Muscle of arm (tissue), 14 donors: ENCODE data around the gene CORO6. TPM values are rescaled to one million over a fixed set of nuclear protein-coding genes. Genes with fewer than 3 reads are reported as not detected.
"Not testable (repeated sequence)": the region's sequence is repeated elsewhere in the genome, so short reads cannot be mapped to it uniquely, and the experiment has no call there.

Source experiments
- DNase-seq: peaks from one replicate; pipeline ENCODE4 v3.0.0-alpha.2; 2013
- long read RNA-seq, 11 donors: transcript quantifications; one replicate each; lab custom pipeline, GENCODE V29; 2026
- polyA plus RNA-seq, 12 donors: library from polyadenylated mRNA; unstranded; fragments of 120-200 nt; gene quantifications; one replicate each; pipeline ENCODE4 v1.2.1, GENCODE V29; 2013; ENCODE audit not compliant: insufficient read length in 12 of 12

The CORO6 gene
- polyA plus RNA-seq = 10 to 100 TPM in 11 of 12 donors, not detected in 1; 31.3 to 92.4 (median 71.1) TPM
- long read RNA-seq, donor 1, partial matches to known transcripts = 0 of 1 reads
- long read RNA-seq, donor 1, other reads (novel, unspliced or antisense) = 0 of 1 reads
- long read RNA-seq, donor 2, partial matches to known transcripts = 0 of 8 reads
- long read RNA-seq, donor 2, other reads (novel, unspliced or antisense) = 6 of 8 reads
- long read RNA-seq, donor 3, partial matches to known transcripts = 0 of 4 reads
- long read RNA-seq, donor 3, other reads (novel, unspliced or antisense) = 0 of 4 reads
- long read RNA-seq, donor 4 = 0 reads
- long read RNA-seq, donor 5, transcript CORO6-207 (5 exons, 868 nt) = major isoform, 9 of 29 reads
- long read RNA-seq, donor 5, partial matches to known transcripts = 5 of 29 reads
- long read RNA-seq, donor 5, other reads (novel, unspliced or antisense) = 14 of 29 reads
- long read RNA-seq, donor 6, transcript CORO6-207 (5 exons, 868 nt) = major isoform, 5 of 5 reads
- long read RNA-seq, donor 6, partial matches to known transcripts = 0 of 5 reads
- long read RNA-seq, donor 6, other reads (novel, unspliced or antisense) = 0 of 5 reads
- long read RNA-seq, donor 7, transcript CORO6-207 (5 exons, 868 nt) = major isoform, 5 of 11 reads
- long read RNA-seq, donor 7, partial matches to known transcripts = 0 of 11 reads
- long read RNA-seq, donor 7, other reads (novel, unspliced or antisense) = 6 of 11 reads
- long read RNA-seq, donor 8, partial matches to known transcripts = 0 of 17 reads
- long read RNA-seq, donor 8, other reads (novel, unspliced or antisense) = 13 of 17 reads
- long read RNA-seq, donor 9, transcript CORO6-207 (5 exons, 868 nt) = major isoform, 5 of 6 reads
- long read RNA-seq, donor 9, partial matches to known transcripts = 0 of 6 reads
- long read RNA-seq, donor 9, other reads (novel, unspliced or antisense) = 0 of 6 reads
- long read RNA-seq, donor 10, transcript CORO6-207 (5 exons, 868 nt) = major isoform, 5 of 16 reads
- long read RNA-seq, donor 10, partial matches to known transcripts = 0 of 16 reads
- long read RNA-seq, donor 10, other reads (novel, unspliced or antisense) = 10 of 16 reads
- long read RNA-seq, donor 11, partial matches to known transcripts = 0 of 11 reads
- long read RNA-seq, donor 11, other reads (novel, unspliced or antisense) = 7 of 11 reads

DNA sequence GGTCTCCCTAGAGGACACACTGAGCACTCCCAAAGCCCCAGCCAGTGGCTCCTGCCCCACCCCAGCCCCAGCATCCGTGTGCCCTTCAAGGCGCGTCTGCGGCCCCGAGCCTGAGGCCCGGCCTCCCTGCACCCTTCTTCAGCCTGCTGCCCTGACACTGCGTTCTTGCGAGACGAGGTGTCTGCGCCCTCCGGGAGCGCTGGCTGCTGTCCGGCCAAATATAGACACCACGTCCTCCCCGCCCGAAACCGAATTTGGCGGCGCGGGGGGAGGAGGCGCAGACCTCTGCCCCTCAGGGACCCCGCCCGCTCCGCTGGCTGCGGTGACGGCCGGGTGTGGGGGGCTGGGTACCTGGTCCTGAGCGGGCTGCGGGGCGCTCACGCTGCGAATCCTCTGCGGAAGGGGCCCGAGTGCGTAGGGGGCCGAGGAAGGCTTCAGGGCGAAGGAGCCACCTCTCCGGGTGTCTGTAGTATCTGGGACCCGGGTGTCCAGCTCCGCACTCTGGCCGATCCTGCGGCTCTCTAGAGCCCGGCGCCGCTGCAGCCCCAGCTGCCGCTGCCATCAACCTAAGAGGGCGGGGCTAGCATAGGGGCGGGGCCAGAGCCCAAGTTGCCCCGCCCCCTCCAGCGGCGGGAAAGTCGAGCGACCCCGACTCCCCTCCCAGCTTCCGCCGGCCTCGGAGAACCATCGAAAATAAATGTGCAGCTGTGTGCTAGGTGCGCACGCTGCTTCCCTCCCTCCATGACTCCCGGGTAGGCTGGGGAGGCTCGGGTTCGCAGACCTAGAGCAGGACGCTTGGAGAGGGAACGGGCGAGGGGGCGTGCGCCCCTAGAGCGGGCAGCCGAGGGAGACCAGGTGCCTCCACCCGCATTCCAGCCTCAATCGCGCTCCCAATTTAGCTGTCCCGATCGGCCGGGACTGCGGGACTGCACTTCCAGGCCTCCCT, at the start of gene CORO6:
CORO6 (minus strand) TSS at position 576 of the 946 bp plus-strand sequence. CDS start 1,491 bp downstream, outside the sequence.
- peak; percentile 51 for DNase-seq

GRCh38 chr17:29671661-29672060, 48.9 kb upstream of the CORO6 start:
- no peak for DNase-seq

- DNase-seq = no peak
Observed at GRCh38 chr17:29669266-29669665, 46.6 kb upstream of the CORO6 start.

GRCh38 chr17:29667969-29668368, 45.3 kb upstream of the CORO6 start:
- DNase-seq = no peak

- no peak for DNase-seq
Observed at GRCh38 chr17:29665481-29665810, 42.7 kb upstream of the CORO6 start.

DNA sequence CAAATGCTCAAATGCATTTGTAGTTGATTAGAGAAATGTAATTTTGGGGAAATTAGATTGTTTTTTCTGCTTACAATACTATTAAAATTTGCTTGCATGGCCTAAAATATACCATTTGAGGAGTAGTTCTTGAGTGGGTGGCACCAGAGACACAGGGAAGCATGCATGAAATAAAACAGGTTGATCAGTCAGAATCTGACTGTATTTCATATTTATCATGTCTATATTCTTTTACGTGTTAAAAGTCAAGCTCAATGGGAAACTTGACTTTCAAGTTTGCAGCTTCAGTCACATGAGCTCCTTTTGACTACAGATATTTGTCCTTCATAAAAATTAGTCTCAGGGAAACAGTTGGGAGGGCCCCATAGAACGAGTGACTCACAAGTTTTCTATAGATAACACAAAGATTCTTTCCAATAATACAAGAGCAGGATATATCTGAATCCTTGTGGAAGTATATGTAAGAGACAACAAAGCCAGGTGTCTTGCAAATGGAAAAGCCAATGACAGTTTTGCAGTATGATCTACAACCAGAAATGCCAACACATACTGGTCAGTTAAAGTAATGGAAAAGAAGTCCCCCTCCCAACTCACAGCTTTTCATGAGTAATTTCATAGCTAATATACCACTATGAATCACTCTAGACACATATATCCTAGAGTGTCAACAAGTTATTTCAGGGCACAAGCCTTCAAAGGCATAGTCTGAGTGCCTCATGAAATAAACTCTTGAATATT, 42.2 kb upstream of the CORO6 start:
- no peak for DNase-seq

DNA sequence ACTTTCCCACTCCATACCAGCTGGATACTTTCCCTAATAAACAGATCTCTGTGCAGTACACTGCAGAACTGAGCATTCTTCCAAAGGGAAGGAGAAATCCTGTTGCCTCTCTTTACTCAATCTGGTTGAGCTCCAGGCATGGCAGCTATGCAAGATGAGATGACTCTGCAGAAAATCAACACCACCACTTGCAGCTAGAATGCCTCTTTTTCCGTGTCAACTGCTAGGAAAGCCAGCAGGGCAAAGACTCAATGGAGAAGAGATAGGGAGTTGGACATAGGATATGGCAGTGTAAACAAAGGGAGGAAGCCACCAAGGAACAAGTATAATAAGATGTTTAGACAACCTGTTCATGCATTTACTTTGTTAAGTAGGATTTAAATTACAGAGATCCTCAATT, 40.4 kb upstream of the CORO6 start:
- no peak for DNase-seq

GRCh38 chr17:29661213-29661612, 38.5 kb upstream of the CORO6 start:
- DNase-seq = no peak

DNA sequence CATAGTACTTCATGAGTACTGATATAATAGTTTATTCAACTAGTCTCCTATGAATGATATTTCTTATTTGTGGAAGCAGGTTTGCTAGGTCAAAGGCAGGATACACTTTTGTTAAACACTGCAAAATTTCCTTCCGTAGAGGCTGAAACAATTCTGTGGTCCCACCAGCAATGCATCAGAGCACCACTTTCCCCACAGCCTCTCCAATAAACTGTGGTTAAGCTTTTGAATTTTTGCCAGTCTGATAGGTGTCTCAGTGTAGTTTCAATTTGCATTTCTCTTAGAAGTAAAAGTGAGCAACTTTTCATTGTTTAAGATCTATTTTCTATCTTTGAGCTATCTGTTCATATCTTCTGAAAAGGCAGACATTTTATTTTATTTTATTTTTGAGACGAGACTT, 36.4 kb upstream of the CORO6 start:
- no peak for DNase-seq

DNA sequence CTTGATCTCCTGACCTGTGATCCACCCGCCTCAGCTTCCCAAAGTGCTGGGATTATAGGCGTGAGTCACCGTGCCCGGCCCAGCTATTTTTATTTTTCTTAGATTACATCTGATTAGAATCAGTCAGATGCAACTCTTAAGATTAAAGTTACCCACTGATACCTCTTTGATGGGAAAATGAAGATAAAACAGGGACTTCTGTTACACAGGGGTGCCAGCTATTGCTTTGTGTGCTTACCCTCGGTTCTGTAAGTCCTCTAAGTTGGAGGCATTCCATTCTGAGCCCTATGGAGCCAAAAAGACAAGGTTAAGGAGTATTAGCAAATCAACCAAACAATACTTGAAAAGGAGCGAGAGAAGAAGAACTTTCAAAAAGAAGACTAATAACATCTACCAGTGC, 32.6 kb upstream of the CORO6 start:
- no peak for DNase-seq

- no peak for DNase-seq
Observed at GRCh38 chr17:29653995-29654714, 31.4 kb upstream of the CORO6 start.

- no peak for DNase-seq
Observed at GRCh38 chr17:29652976-29653375, 30.3 kb upstream of the CORO6 start.

DNA sequence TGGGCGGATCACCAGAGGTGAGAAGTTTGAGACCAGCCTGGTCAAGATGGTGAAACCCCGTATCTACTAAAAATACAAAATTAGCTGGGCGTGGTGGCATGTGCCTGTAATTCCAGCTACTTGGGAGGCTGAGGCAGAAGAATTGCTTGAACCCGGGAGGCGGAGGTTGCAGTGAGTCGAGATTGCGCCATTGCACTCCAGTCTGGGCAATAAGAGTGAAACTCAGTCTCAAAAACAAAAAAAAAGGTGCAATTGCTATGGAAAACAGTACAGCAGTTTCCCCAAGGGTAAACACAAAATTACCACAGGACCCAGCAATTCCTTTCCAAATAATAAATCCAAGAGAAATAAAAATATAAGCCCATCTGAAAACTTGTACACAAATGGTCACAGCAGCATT, 29.2 kb upstream of the CORO6 start:
- not testable (repeated sequence) for DNase-seq

GRCh38 chr17:29650396-29650795, 27.7 kb upstream of the CORO6 start:
- DNase-seq = no peak

GRCh38 chr17:29649359-29649758, 26.6 kb upstream of the CORO6 start:
- no peak for DNase-seq

GRCh38 chr17:29648005-29648404, 25.3 kb upstream of the CORO6 start:
- no peak for DNase-seq

GRCh38 chr17:29645515-29646051, 22.9 kb upstream of the CORO6 start:
- DNase-seq = peak; percentile 61

GRCh38 chr17:29643817-29644160, 21.1 kb upstream of the CORO6 start:
- no peak for DNase-seq

DNA sequence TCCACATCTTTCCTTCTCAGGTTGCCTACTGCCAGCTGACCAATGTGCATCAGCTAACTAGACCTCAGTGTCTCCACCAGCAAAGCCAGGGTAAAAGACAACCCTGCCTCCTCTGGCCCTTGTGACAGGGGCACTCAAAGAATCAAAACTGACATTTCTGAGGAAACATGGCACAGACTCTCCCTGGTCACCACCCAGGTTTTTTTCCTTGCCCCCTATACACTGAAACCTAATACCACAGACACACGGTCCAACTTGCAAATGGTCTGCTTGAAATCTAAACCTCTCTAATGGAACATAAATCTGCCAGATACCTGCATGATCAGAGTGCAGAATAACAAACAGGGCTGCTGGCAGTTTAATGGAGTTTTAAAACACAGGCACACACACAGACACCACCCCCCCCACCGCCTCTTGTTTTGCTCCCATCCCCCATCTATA, 19.5 kb upstream of the CORO6 start:
- DNase-seq = no peak
